OCI-LY3 (cell line): ENCODE measurements around the gene TSC22D3.

Experiments used
- EZH2phosphoT487 ChIP-seq: fragments of 200-600 bp; shearing (Covaris generic); IDR thresholded peaks from 2 replicates; pipeline ENCODE4 v1.6.1; 2018; ENCODE audit warnings: antibody characterized with exemption, mixed run types, low read depth
- TF ChIP-seq, protein P1 (sequence below): fragments of 200-600, 300-600 bp; sonication (generic); IDR thresholded peaks from 2 replicates; pipeline ENCODE4 v1.5.1; 2014; ENCODE audit warnings: antibody characterized with exemption, low read length, low read depth

GRCh38 chrX:107750861-107751445 is 24.6 kb downstream of the TSC22D3 start:
- TF ChIP-seq, protein P1, sequence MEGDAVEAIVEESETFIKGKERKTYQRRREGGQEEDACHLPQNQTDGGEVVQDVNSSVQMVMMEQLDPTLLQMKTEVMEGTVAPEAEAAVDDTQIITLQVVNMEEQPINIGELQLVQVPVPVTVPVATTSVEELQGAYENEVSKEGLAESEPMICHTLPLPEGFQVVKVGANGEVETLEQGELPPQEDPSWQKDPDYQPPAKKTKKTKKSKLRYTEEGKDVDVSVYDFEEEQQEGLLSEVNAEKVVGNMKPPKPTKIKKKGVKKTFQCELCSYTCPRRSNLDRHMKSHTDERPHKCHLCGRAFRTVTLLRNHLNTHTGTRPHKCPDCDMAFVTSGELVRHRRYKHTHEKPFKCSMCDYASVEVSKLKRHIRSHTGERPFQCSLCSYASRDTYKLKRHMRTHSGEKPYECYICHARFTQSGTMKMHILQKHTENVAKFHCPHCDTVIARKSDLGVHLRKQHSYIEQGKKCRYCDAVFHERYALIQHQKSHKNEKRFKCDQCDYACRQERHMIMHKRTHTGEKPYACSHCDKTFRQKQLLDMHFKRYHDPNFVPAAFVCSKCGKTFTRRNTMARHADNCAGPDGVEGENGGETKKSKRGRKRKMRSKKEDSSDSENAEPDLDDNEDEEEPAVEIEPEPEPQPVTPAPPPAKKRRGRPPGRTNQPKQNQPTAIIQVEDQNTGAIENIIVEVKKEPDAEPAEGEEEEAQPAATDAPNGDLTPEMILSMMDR: no peak
- TF ChIP-seq EZH2phosphoT487: no peak
